IMR-90 (cell line): ENCODE measurements around the gene LRRC72. TPM values are rescaled to one million over a fixed set of nuclear protein-coding genes. Genes with fewer than 3 reads are reported as not detected.

Source experiments
- ATAC-seq: fragments of 200-7000 bp; cut with Tn5 transposase; 2 replicates; pipeline ENCODE4 v1.9.1; 2020; ENCODE audit warnings: low read depth, mild to moderate bottlenecking, moderate library complexity
- BruUV-seq: library from RNA; stranded (reverse); fragments of 400-500 nt; replicated peaks from 2 replicates; lab custom pipeline; 2021; lab: Mats Ljungman, UMichigan
- CTCF ChIA-PET: fragments of 300-600 bp; formaldehyde crosslinking; extraction: SDS; loops from one replicate; lab custom pipeline; 2021; ENCODE audit warnings: antibody characterized with exemption; lab: Yijun Ruan, JAX
- POLR2A ChIA-PET: fragments of 300-600 bp; sonication (Branson Sonifier 250); formaldehyde crosslinking; loops from one replicate; lab custom pipeline; 2022; ENCODE audit warnings: antibody characterized with exemption; ENCODE audit not compliant: unreplicated experiment; lab: Charles Lee
- DNase-seq: peaks from one replicate; pipeline ENCODE4 v3.0.0; 2013
- H2AFZ ChIP-seq: replicated peaks from 2 replicates; pipeline ENCODE3; 2013; ENCODE audit warnings: low read length, mild to moderate bottlenecking; ENCODE audit not compliant: poor library complexity
- H2AK5ac ChIP-seq: 2 replicates; pipeline ENCODE4 v1.6.1; 2013; ENCODE audit warnings: low read depth, low read length, inconsistent platforms
- H2AK9ac ChIP-seq: replicated peaks from 2 replicates; pipeline ENCODE3; 2013; ENCODE audit warnings: mild to moderate bottlenecking, low read depth, low read length, moderate library complexity; ENCODE audit not compliant: poor library complexity
- H2BK120ac ChIP-seq: 2 replicates; pipeline ENCODE4 v1.6.1; 2013; ENCODE audit warnings: low read depth, low read length, inconsistent platforms
- H2BK15ac ChIP-seq: 3 replicates; pipeline ENCODE4 v1.6.1; 2013; ENCODE audit warnings: low read depth, low read length, inconsistent platforms
- H2BK20ac ChIP-seq: 2 replicates; pipeline ENCODE4 v1.6.1; 2013; ENCODE audit warnings: low read depth, mild to moderate bottlenecking, inconsistent platforms, low read length, moderate library complexity
- H2BK5ac ChIP-seq: 2 replicates; pipeline ENCODE4 v1.6.1; 2013; ENCODE audit warnings: mild to moderate bottlenecking, low read depth, low read length, inconsistent platforms; ENCODE audit not compliant: poor library complexity, severe bottlenecking
- H3K14ac ChIP-seq: replicated peaks from 2 replicates; pipeline ENCODE4 v1.6.1; 2013; ENCODE audit warnings: low read depth, low read length, inconsistent platforms
- H3K18ac ChIP-seq: 2 replicates; pipeline ENCODE4 v1.6.1; 2013; ENCODE audit warnings: low read depth, low read length, control low read depth
- H3K23ac ChIP-seq: 2 replicates; pipeline ENCODE4 v1.6.1; 2013; ENCODE audit warnings: low read depth, low read length, inconsistent platforms
- H3K27ac ChIP-seq: 2 replicates; pipeline ENCODE4 v1.5.1; 2013; ENCODE audit warnings: mild to moderate bottlenecking, control low read depth, low read length; ENCODE audit not compliant: insufficient read depth
- H3K27me3 ChIP-seq: 2 replicates; pipeline ENCODE4 v1.6.1; 2013; ENCODE audit warnings: low read length; ENCODE audit not compliant: control insufficient read depth, insufficient read depth
- H3K36me3 ChIP-seq: 2 replicates; pipeline ENCODE4 v1.6.1; 2013; ENCODE audit warnings: low read length, mixed read lengths; ENCODE audit not compliant: control insufficient read depth, insufficient read depth
- H3K4ac ChIP-seq: 2 replicates; pipeline ENCODE4 v1.6.1; 2013; ENCODE audit warnings: low read depth, low read length, inconsistent platforms
- H3K4me1 ChIP-seq: 2 replicates; pipeline ENCODE4 v1.6.1; 2013; ENCODE audit warnings: low read length, mixed read lengths; ENCODE audit not compliant: control insufficient read depth, insufficient read depth
- H3K4me2 ChIP-seq: 2 replicates; pipeline ENCODE4 v1.6.1; 2013; ENCODE audit warnings: low read depth, mild to moderate bottlenecking, control low read depth, low read length, moderate library complexity
- H3K4me3 ChIP-seq: 2 replicates; pipeline ENCODE4 v1.5.1; 2013; ENCODE audit warnings: low read depth, mild to moderate bottlenecking, control low read depth, low read length, moderate library complexity; ENCODE audit not compliant: insufficient read depth
- H3K56ac ChIP-seq: 2 replicates; pipeline ENCODE4 v1.6.1; 2013; ENCODE audit warnings: low read length, inconsistent platforms; ENCODE audit not compliant: insufficient read depth; ENCODE audit errors: extremely low read depth
- H3K79me1 ChIP-seq, 2 experiments: 2 replicates each; pipeline ENCODE4 v1.6.1; 2013; ENCODE audit warnings: low read length in 2 of 2, inconsistent platforms in 1 of 2, low read depth in 1 of 2
- H3K9ac ChIP-seq: 2 replicates; pipeline ENCODE4 v1.6.1; 2013; ENCODE audit warnings: low read depth, low read length, control low read depth
- H3K9me1 ChIP-seq: 2 replicates; pipeline ENCODE4 v1.6.1; 2013; ENCODE audit warnings: low read length, inconsistent platforms; ENCODE audit not compliant: insufficient read depth
- H3K9me3 ChIP-seq: 2 replicates; pipeline ENCODE4 v1.6.1; 2013; ENCODE audit warnings: low read length; ENCODE audit not compliant: control insufficient read depth, insufficient read depth
- H4K20me1 ChIP-seq: 2 replicates; pipeline ENCODE4 v1.6.1; 2013; ENCODE audit warnings: low read length, inconsistent platforms; ENCODE audit not compliant: insufficient read depth
- H4K5ac ChIP-seq: 2 replicates; pipeline ENCODE4 v1.6.1; 2013; ENCODE audit warnings: mild to moderate bottlenecking, low read depth, low read length, control low read depth
- H4K8ac ChIP-seq, 2 experiments: 2 replicates each; pipeline ENCODE4 v1.6.1; 2013; ENCODE audit warnings: low read depth in 2 of 2, low read length in 2 of 2, control low read depth in 1 of 2, inconsistent platforms in 1 of 2
- H4K91ac ChIP-seq: 2 replicates; pipeline ENCODE4 v1.6.1; 2013; ENCODE audit warnings: low read depth, low read length, inconsistent platforms; ENCODE audit not compliant: insufficient read depth
- CTCF ChIP-seq: conservative IDR thresholded peaks from 2 replicates; pipeline ENCODE4 v1.5.1; 2012; ENCODE audit warnings: mild to moderate bottlenecking, low read depth, low read length, improper control_type of control experiment
- FOS ChIP-seq: fragments of 150-350 bp; IDR thresholded peaks from 2 replicates; pipeline ENCODE4 v1.6.1; 2016; ENCODE audit warnings: low read depth, low read length
- NFE2L2 ChIP-seq: fragments of 150-350 bp; IDR thresholded peaks from 2 replicates; pipeline ENCODE4 v1.6.1; 2016; ENCODE audit warnings: low read depth, mild to moderate bottlenecking, low read length
- RAD21 ChIP-seq: IDR thresholded peaks from 2 replicates; pipeline ENCODE4 v1.6.1; 2012; ENCODE audit warnings: low read length, improper control_type of control experiment
- WGBS, 2 experiments: methylation state at CpG; one replicate each; pipeline versions ENCODE4 v1.1.5 to v1.1.7; 2013; ENCODE audit warnings: missing lambda C conversion rate in 2 of 2; ENCODE audit not compliant: insufficient read length in 1 of 2; ENCODE audit errors: extremely low coverage in 2 of 2; 5-methylcytosine and 5-hydroxymethylcytosine counted together
- dilution Hi-C: fragments of 300-500 bp; cut with HindIII; formaldehyde crosslinking; loops from one replicate; pipeline ENCODE4 v1.14.3; 2018; ENCODE audit warnings: low sequenced_read_pairs; ENCODE audit not compliant: unreplicated experiment
- in situ Hi-C: fragments of 300-500 bp; cut with MboI; formaldehyde crosslinking; loops from 3 replicates; pipeline ENCODE4 v1.14.3; 2019; ENCODE audit warnings: low sequenced_read_pairs, inconsistent platforms, mixed read lengths
- intact Hi-C: fragments of 100-400 bp; cut with micrococcal nuclease; formaldehyde crosslinking; loops from 2 replicates; pipeline ENCODE4 v1.10.0; 2022
- polyA plus RNA-seq, 3 experiments: library from polyadenylated mRNA; depleted of rRNA; stranded (reverse); fragments of >200 nt; gene quantifications; 2 replicates each; pipeline ENCODE4 v1.2.3, GENCODE V29; 2012; ENCODE audit warnings: low replicate concordance in 1 of 3
- total RNA-seq: library from RNA; depleted of rRNA; stranded (reverse); fragments of >200 nt; gene quantifications from 2 replicates; pipeline ENCODE4 v1.2.3, GENCODE V29; 2012

LRRC72 gene
- total and polyA plus RNA-seq, 2 of the 4 experiments (the other 2 are of a cell fraction), result not detected

- H3K27ac ChIP-seq, result no peak overlapping the region
- DNase-seq (no peak), ATAC-seq (no peak)
- no peak overlapping the region for H3K4ac ChIP-seq
- no peak overlapping the region for H4K91ac ChIP-seq
- no peak overlapping the region for H4K5ac ChIP-seq
- no peak overlapping the region for H3K14ac ChIP-seq
- H3K23ac ChIP-seq, result no peak overlapping the region
- H3K4me1 ChIP-seq, result no peaks in the 10 kb centered on the region
- H2BK15ac ChIP-seq, result no peak overlapping the region
- no peaks in the 10 kb centered on the region for H3K9me3 ChIP-seq
- H3K79me1 ChIP-seq, result no peaks in the 10 kb centered on the region
- no peak overlapping the region for H3K4me3 ChIP-seq
- TF ChIP-seq FOS, result no peak
- TF ChIP-seq NFE2L2, result no peak
- TF ChIP-seq RAD21, result no peak
- TF ChIP-seq CTCF, result no peak
- H3K9ac ChIP-seq, result no peak overlapping the region
- no peak overlapping the region for H4K8ac ChIP-seq
- H2AFZ ChIP-seq, result no peak overlapping the region
- no peak overlapping the region for H3K4me2 ChIP-seq
- H3K36me3 ChIP-seq, result no peaks in the 10 kb centered on the region
- H2AK5ac ChIP-seq, result no peak overlapping the region
- no peak overlapping the region for H2AK9ac ChIP-seq
- WGBS, 2 experiments, result no CpG with 5 or more reads among the region's 4 CpGs
- no TSS peak for BruUV-seq
- ChIA-PET CTCF (interaction anchor here (0.7 to 1.7 kb wide), 10 partner anchors 9 to 486 kb away, joined by 3 to 12 read pairs (median 5); no protein-coding TSS in a partner anchor), POLR2A (no interaction called here)
- H3K27me3 ChIP-seq, result no peaks in the 10 kb centered on the region
- H3K56ac ChIP-seq, result no peak overlapping the region
- H2BK5ac ChIP-seq, result no peak overlapping the region
- in situ Hi-C loops, result loop anchor here (5.0 to 25.0 kb wide), 2 partner anchors 487 to 1252 kb away; no protein-coding TSS in a partner anchor
- no peak overlapping the region for H2BK20ac ChIP-seq
- dilution Hi-C loops, result no loop called here
- intact Hi-C loops, result loop anchor here (10.0 kb wide), 1 partner anchor 1259 kb away; no protein-coding TSS in a partner anchor
- no peak overlapping the region for H3K18ac ChIP-seq
- no peaks in the 10 kb centered on the region for H4K20me1 ChIP-seq
- no peak overlapping the region for H2BK120ac ChIP-seq
- no peaks in the 10 kb centered on the region for H3K9me1 ChIP-seq
These were observed 37.4 kb downstream of the LRRC72 start for GRCh38 chr7:16564023-16564380.
